A673 (cell line): ENCODE results near the gene IFITM1.

Experiments
- EZH2 ChIP-seq: fragments of 200-600 bp; sonication (generic); IDR thresholded peaks from 2 replicates; pipeline ENCODE4 v1.6.1; 2017; ENCODE audit warnings: borderline replicate concordance, low read depth, mild to moderate bottlenecking, mixed read lengths, antibody characterized with exemption, low read length; ENCODE audit not compliant: poor library complexity, severe bottlenecking
- TF ChIP-seq, protein P1 (sequence below): fragments of 300-800, 200-600 bp; sonication (generic); conservative IDR thresholded peaks from 2 replicates; pipeline ENCODE4 v1.5.1; 2017; ENCODE audit warnings: low read depth, mild to moderate bottlenecking, antibody characterized with exemption, low read length, moderate library complexity, mixed read lengths

DNA sequence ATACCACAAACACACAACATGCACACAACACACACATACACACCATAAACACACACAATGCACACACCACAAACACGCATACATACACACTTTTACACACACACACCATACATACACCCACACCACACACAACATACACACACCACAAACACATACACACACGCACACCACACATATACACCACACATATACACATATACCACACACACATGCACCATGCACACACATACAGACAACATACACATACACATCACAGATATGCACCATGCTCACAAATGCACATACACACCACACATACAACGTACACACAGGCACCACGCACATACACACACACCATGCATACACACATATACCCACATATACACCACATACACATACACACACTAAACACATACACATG lies 43.7 kb downstream of the IFITM1 start:
- TF ChIP-seq, protein P1, sequence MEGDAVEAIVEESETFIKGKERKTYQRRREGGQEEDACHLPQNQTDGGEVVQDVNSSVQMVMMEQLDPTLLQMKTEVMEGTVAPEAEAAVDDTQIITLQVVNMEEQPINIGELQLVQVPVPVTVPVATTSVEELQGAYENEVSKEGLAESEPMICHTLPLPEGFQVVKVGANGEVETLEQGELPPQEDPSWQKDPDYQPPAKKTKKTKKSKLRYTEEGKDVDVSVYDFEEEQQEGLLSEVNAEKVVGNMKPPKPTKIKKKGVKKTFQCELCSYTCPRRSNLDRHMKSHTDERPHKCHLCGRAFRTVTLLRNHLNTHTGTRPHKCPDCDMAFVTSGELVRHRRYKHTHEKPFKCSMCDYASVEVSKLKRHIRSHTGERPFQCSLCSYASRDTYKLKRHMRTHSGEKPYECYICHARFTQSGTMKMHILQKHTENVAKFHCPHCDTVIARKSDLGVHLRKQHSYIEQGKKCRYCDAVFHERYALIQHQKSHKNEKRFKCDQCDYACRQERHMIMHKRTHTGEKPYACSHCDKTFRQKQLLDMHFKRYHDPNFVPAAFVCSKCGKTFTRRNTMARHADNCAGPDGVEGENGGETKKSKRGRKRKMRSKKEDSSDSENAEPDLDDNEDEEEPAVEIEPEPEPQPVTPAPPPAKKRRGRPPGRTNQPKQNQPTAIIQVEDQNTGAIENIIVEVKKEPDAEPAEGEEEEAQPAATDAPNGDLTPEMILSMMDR = no peak
- TF ChIP-seq EZH2 = no peak
